Thymus (tissue), 11 donors: ENCODE data around the gene FOXI3. TPM values are rescaled to one million over a fixed set of nuclear protein-coding genes. Genes with fewer than 3 reads are reported as not detected.
"Not testable (repeated sequence)": the region's sequence is repeated elsewhere in the genome, so short reads cannot be mapped to it uniquely, and the experiment has no call there.

ENCODE experiments used
- DNase-seq, 9 donors: peaks; one replicate each; pipeline ENCODE4 v3.0.0-alpha.2; 2013; ENCODE audit warnings: low spot score in 9 of 9, low read depth in 6 of 9, missing footprints in 1 of 9
- H3K27ac ChIP-seq, 2 donors: one replicate each; pipeline ENCODE4 v1.5.1; 2013; ENCODE audit warnings: control low read depth in 1 of 2, low read depth in 1 of 2, low read length in 1 of 2, mild to moderate bottlenecking in 1 of 2, moderate library complexity in 1 of 2
- H3K27me3 ChIP-seq, 2 donors: one replicate each; pipeline ENCODE4 v1.5.1; 2013; ENCODE audit warnings: low read length in 1 of 2; ENCODE audit not compliant: control insufficient read depth in 2 of 2, insufficient read depth in 1 of 2
- H3K36me3 ChIP-seq, 2 donors: one replicate each; pipeline ENCODE4 v1.5.1; 2013; ENCODE audit warnings: low read length in 1 of 2, mild to moderate bottlenecking in 1 of 2, moderate library complexity in 1 of 2; ENCODE audit not compliant: control insufficient read depth in 2 of 2, insufficient read depth in 2 of 2
- H3K4me1 ChIP-seq, 2 donors: one replicate each; pipeline ENCODE4 v1.5.1; 2013; ENCODE audit warnings: low read length in 2 of 2; ENCODE audit not compliant: control insufficient read depth in 2 of 2, insufficient read depth in 2 of 2
- H3K4me3 ChIP-seq, 2 donors: one replicate each; pipeline ENCODE4 v1.5.1; 2013; ENCODE audit warnings: low read length in 2 of 2, control low read depth in 1 of 2, mild to moderate bottlenecking in 1 of 2
- H3K9me3 ChIP-seq, 2 donors: one replicate each; pipeline ENCODE4 v1.5.1; 2013; ENCODE audit warnings: low read length in 1 of 2, mild to moderate bottlenecking in 1 of 2; ENCODE audit not compliant: control insufficient read depth in 2 of 2, insufficient read depth in 1 of 2
- WGBS: extraction: QIAGEN DNeasy Blood & Tissue Kit; methylation state at CpG from one replicate; pipeline ENCODE4 v1.1.7; 2013; 5-methylcytosine and 5-hydroxymethylcytosine counted together
- polyA plus RNA-seq: library from polyadenylated mRNA; stranded (reverse); fragments of 200-250 nt; gene quantifications from one replicate; pipeline ENCODE4 v1.2.3, GENCODE V29; 2013
- total RNA-seq: library from RNA; stranded (reverse); fragments of 120-200 nt; gene quantifications from one replicate; pipeline ENCODE4 v1.2.4, GENCODE V29; 2013
- donor health status: healthy.

FOXI3 gene
- total and polyA plus RNA-seq, 2 donors, result 0.05 to 0.14 TPM

DNA sequence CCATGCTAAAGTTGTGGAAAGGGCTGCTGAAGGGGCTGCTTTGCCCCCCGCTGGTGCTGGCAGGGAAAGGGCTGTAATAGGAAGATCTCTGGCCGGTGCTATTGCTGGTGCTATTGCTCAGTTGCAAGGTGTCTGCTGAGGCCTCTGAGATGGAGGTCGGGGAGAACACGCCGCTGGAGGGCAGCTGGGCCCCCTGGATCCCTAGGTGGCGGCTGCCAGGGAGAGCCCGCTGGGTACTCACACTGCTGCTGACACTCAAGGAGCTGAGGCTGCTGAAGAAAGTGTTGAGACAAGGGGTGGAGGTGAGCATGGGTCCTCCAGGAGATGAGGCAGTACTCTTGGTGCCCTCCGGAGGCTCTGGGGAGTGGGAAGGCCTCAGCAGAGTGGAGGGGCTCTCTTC, 4.2 kb downstream of the FOXI3 start:
- no peak overlapping the region for H3K4me3 ChIP-seq
- no peaks in the 10 kb centered on the region for H3K9me3 ChIP-seq
- DNase-seq, result no peak
- no peak overlapping the region for H3K27ac ChIP-seq
- no peaks in the 10 kb centered on the region for H3K36me3 ChIP-seq
- peaks cover 0 to 3% of the 10 kb centered on the region in 2 donors for H3K4me1 ChIP-seq
- WGBS, result 92% methylated on average over 8 of the region's 8 CpGs
- peaks cover 43 to 60% of the 10 kb centered on the region in 2 donors for H3K27me3 ChIP-seq

DNA sequence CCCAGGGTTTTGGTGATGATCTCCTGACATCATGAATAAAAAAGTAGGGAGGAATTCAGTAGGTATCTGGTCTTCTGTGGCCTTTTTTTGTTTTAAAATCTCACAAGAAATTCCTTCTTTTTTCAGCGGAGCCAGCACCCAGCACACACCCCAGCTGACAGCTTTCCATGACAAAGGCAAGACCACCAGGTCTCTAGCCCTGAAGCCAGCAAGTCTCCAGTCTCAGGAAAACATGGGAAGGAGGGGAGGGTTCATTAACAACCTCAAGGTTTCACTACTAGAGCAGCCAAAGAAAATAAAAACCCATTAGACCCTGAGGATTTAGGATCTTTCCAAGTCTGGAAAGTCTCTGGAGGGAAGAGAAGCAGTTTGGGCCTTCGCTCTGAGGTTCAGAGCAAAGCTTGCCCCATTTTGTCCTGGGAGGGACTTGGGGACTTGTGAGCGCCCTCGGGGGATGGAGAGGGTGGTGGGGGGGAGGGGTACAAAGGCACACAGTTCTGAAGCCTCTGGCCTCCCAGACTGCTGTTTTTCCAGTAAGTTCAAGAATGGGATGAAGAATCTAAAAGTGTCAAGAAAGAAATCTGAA, 9.0 kb downstream of the FOXI3 start:
- H3K4me3 ChIP-seq, result no peak overlapping the region
- H3K27ac ChIP-seq, result no peak overlapping the region
- peaks cover 7 to 18% of the 10 kb centered on the region in 2 donors for H3K27me3 ChIP-seq
- H3K36me3 ChIP-seq, result no peaks in the 10 kb centered on the region
- no peaks in the 10 kb centered on the region for H3K9me3 ChIP-seq
- DNase-seq, result no peak
- H3K4me1 ChIP-seq, result no peaks in the 10 kb centered on the region
- 78% methylated on average over 4 of the region's 4 CpGs for WGBS

DNA sequence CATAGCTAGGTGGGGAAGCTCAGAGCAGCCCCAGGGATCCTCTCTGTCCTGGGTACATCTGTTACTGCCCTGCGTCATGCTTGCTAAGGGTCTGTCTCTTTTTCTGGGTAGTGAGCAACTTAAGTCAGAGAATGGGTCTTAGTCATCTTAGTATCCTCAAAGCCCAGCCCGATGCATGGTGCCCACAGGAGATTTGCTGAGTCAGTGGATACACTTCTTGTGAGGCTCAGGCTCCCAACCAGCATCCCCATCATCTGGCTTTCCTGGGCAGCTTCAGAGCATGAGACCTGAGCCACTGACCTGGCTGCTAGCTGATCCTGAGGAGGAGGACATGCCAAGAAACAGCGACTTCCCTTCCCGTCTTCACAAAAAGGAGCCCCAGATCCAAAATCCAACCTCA, 10.0 kb downstream of the FOXI3 start:
- 75% methylated on average over 4 of the region's 4 CpGs for WGBS
- H3K36me3 ChIP-seq, result no peaks in the 10 kb centered on the region
- no peaks in the 10 kb centered on the region for H3K4me1 ChIP-seq
- H3K27ac ChIP-seq, result no peak overlapping the region
- H3K9me3 ChIP-seq, result no peaks in the 10 kb centered on the region
- DNase-seq, result no peak
- H3K4me3 ChIP-seq, result no peak overlapping the region
- peaks cover 0 to 9% of the 10 kb centered on the region in 2 donors for H3K27me3 ChIP-seq

DNA sequence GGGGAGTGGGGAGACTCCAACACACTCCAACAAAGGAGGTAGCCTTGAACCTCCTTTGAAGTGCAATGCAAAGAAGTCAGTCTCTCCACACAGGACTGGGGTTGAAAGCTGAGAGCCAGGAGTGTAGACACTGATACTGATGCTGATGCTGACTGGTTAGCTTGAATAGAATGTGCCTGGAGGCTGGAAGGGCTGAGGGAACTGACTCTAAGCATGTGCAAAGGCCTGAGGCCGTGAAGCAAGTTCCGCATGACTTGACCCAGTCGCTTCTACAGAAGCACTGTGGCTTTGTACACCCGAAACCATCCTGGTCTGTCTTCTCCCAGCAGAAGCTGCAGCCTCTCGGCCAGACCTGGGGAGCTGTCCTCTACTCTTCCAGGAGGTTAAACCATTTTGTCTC, 10.4 kb downstream of the FOXI3 start:
- Histone ChIP-seq H3K4me3 (no peak overlapping the region), H3K36me3 (no peaks in the 10 kb centered on the region), H3K4me1 (no peaks in the 10 kb centered on the region), H3K27ac (no peak overlapping the region), H3K9me3 (no peaks in the 10 kb centered on the region), H3K27me3 (peaks cover 0 to 6% of the 10 kb centered on the region in 2 donors)
- 93% methylated on average over 5 of the region's 5 CpGs for whole genome bisulfite sequencing
- no peak for DNase-seq

DNA sequence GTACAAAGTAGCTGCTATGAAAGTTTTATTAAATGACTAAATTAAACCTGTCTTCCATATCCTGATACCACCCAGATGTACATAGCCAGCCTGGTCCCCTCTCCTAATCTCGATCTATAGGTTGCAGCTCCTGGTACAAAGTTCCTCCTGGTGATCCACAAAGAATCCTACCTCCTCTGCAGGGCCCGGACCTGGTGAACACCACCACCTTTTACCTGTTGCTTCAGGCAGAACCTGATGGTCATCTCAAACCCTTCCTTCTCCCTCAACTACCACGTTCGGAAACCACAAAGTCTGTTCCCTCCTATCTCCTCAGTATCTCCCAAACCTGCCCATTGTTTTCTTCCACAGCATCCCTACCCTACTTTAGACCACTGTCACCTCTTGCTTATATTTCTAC, 15.5 kb downstream of the FOXI3 start:
- Histone ChIP-seq H3K27ac (no peak overlapping the region), H3K9me3 (no peaks in the 10 kb centered on the region), H3K36me3 (no peaks in the 10 kb centered on the region), H3K4me3 (no peak overlapping the region), H3K4me1 (no peaks in the 10 kb centered on the region), H3K27me3 (no peaks in the 10 kb centered on the region)
- 83% methylated on average over 4 of the region's 4 CpGs for WGBS
- no peak for DNase-seq

DNA sequence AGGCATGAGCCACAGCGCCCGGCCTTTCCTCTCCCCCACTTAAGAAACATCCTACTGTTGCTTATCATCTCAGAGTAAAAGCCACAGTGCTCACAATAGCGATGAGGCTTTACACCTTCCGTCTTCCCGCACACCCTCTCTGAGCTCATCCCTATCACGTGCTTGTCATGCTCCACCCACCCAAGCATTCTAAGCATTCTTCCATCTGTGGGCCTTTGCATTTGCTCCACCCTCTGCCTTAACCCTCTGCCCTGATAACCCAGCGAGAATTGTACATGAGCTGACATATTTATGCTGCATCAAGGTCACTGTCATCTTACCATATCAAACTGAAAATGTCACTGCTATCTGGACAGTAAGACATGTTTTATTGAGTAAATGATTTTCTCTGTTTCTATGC, 22.6 kb downstream of the FOXI3 start:
- H3K4me3 ChIP-seq, result no peak overlapping the region
- WGBS, result 91% methylated on average over 7 of the region's 7 CpGs
- no peak for DNase-seq
- no peaks in the 10 kb centered on the region for H3K4me1 ChIP-seq
- no peak overlapping the region for H3K27ac ChIP-seq
- H3K36me3 ChIP-seq, result no peaks in the 10 kb centered on the region
- H3K27me3 ChIP-seq, result no peaks in the 10 kb centered on the region
- no peaks in the 10 kb centered on the region for H3K9me3 ChIP-seq

DNA sequence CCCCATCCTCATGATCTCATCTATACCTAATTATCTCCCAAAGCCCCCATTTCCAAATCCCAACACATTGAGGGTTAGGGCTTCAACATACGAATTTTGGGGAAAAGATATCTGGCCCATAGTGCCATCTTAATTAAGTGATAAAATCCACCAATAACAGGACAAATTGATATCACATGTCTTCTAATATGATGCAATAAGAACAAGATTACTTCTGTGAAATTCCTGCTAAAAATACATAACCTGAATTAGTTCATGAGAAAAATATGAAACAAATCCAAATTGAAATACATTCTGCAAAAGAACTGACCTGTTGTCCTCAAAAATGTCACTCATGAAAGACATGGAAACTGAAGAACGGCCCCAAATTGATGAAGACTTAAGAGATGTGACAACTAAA, 28.8 kb downstream of the FOXI3 start:
- no peaks in the 10 kb centered on the region for H3K9me3 ChIP-seq
- no peak overlapping the region for H3K27ac ChIP-seq
- H3K4me1 ChIP-seq, result no peaks in the 10 kb centered on the region
- H3K4me3 ChIP-seq, result no peak overlapping the region
- H3K27me3 ChIP-seq, result no peaks in the 10 kb centered on the region
- no peaks in the 10 kb centered on the region for H3K36me3 ChIP-seq
- 91% methylated on average over 2 of the region's 2 CpGs for WGBS
- DNase-seq, result no peak

DNA sequence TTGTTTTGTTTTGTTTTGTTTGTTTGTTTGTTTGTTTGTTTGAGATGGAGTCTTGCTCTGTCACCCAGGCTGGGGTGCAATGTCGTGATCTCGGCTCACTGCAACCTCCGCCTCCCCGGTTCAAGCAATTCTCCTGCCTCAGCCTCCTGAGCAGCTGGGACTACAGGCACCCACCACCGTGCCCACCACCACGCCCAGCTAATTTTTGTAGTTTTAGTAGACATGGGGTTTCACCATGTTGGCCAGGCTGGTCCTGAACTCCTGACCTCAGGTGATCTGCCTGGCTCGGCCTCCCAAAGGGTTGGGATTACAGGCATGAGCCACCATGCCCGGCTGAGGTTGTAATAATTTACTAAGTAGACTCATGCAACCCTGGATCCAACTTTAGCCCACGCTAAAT, 33.4 kb downstream of the FOXI3 start:
- DNase-seq, H3K4me1 ChIP-seq, H3K27me3 ChIP-seq, H3K9me3 ChIP-seq, H3K36me3 ChIP-seq, H3K27ac ChIP-seq, H3K4me3 ChIP-seq: not testable (repeated sequence)
- WGBS, result 94% methylated on average over 9 of the region's 9 CpGs

DNA sequence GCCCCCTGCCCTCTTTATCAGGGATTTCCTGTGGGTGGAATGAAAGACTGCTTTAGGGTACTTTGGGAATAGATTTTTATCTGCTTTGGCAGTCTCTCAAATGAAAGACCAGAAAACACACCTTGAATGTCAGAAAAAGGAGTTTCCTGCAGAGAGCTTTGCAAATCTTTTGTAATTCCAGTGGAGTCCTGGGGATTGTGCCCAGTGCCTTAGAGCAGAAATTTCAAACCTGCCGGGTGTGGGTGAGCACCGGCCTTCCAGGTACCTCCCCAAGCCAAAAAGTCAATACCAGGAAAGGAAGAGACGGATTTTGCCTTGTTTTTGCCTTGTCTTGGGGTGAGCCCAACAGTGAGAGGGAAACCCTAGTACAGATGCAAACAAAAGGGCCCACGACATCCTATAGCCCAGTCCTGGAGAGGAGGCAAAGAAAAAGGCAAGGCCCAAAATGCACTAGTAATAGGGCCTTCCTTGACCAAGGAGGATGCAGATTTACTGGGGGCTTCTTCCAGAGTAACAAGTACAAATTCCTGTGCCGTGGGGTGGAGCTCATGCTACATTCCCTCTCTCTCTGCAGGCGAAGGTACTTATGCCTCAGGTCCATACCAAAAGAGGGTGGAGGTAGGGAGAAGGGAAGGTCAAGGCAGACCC, 36.4 kb downstream of the FOXI3 start:
- H3K4me1 ChIP-seq, result no peaks in the 10 kb centered on the region
- no peak for DNase-seq
- WGBS, result 71% methylated on average over 6 of the region's 6 CpGs
- no peak overlapping the region for H3K27ac ChIP-seq
- no peaks in the 10 kb centered on the region for H3K9me3 ChIP-seq
- H3K4me3 ChIP-seq, result no peak overlapping the region
- no peaks in the 10 kb centered on the region for H3K36me3 ChIP-seq
- no peaks in the 10 kb centered on the region for H3K27me3 ChIP-seq
